ENCODE results near the gene KIF12.
A peak's percentile ranks its signal among the peaks of the same experiment; 100 is the strongest.

KIF12 gene

GRCh38 chr9:114098936-114099668, at the start of gene KIF12:
TSS of gene KIF12 (minus strand) at chr9:114099292. CDS start at chr9:114099276, 16 bp downstream.
- TF ChIP-seq, protein P1, sequence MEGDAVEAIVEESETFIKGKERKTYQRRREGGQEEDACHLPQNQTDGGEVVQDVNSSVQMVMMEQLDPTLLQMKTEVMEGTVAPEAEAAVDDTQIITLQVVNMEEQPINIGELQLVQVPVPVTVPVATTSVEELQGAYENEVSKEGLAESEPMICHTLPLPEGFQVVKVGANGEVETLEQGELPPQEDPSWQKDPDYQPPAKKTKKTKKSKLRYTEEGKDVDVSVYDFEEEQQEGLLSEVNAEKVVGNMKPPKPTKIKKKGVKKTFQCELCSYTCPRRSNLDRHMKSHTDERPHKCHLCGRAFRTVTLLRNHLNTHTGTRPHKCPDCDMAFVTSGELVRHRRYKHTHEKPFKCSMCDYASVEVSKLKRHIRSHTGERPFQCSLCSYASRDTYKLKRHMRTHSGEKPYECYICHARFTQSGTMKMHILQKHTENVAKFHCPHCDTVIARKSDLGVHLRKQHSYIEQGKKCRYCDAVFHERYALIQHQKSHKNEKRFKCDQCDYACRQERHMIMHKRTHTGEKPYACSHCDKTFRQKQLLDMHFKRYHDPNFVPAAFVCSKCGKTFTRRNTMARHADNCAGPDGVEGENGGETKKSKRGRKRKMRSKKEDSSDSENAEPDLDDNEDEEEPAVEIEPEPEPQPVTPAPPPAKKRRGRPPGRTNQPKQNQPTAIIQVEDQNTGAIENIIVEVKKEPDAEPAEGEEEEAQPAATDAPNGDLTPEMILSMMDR (IDR thresholded peaks at IDR 0.05; ENCODE audit: low read depth, low read length): no peak
- no peak for DNase-seq (ENCODE audit: low read depth, low spot score)
- in situ Hi-C loops (cut with HindIII; ENCODE audit: low sequenced_read_pairs): no loop called here
- peak within 1 kb of the TSS; percentile 17 for H3K4me3 ChIP-seq (ENCODE audit: low read depth, low read length)

DNA sequence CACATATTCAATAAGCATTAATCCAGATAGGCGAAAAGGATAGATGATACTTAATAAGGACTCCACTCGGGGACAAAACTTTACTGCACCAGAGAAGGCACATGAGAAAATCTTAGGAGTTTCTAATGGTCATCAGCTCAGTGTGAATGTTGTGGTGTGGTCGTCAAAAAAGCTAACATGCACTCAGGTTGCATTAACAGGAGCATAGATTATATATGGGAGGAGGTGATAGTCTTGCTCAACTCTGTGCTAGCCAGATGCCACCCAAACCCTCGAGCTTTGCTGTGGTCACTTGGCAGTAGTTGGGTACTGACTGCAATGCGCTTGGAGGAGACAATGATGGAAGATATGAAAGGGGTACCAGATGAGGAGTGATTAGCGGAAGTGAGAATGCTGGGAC, 47.6 kb upstream of the KIF12 start:
- H3K4me3 ChIP-seq (ENCODE audit: low read depth, low read length): no peak overlapping the region
- DNase-seq (ENCODE audit: low read depth, low spot score): no peak
- in situ Hi-C loops (cut with HindIII; ENCODE audit: low sequenced_read_pairs): no loop called here
- TF ChIP-seq, protein P1 (IDR thresholded peaks at IDR 0.05; ENCODE audit: low read depth, low read length): no peak

- H3K4me3 ChIP-seq (ENCODE audit: low read depth, low read length): no peak overlapping the region
- in situ Hi-C loops (cut with HindIII; ENCODE audit: low sequenced_read_pairs): no loop called here
- TF ChIP-seq, protein P1 (IDR thresholded peaks at IDR 0.05; ENCODE audit: low read depth, low read length): no peak
- no peak for DNase-seq (ENCODE audit: low read depth, low spot score)
These were observed 44.1 kb upstream of the KIF12 start for GRCh38 chr9:114143234-114143633.

DNA sequence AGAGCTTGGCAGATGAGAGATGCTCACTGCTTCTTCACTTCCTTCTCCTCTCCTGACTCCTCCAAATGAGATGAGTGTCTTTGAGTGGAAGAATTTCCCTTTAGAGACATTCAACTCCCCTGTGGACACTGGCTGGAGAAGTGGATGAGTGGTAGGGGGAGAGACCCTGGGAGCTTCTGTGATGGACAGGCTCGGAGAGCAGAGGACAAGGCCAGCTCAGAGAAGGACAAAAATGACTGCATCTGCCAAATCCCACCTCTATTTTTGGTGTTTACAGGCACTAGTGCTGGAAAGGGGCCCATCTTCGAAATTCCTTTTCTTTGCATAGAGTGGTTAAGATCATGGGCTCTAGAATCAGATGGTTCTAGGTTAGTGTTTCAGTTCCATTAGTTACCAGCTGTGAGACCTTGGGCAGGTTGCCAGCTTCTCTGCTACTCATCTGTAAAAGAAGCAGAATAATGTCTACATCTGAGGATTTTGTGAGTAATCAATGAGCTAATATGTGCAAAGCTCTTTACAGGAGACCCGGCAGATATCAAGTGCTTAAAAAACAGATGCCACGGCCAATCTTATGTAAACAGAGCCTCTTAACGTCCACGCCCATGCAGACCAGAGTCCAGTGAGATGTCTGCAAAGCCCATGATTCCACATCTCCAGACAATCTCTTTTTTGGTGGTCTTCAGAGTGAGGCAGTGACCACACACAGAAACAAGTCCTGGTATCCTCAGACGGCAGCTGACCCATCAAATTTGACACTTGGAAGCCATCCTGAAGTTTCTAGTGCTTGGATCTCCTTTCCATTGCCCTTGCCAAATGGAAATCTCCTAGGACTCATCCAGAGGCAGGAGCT, 42.7 kb upstream of the KIF12 start:
- TF ChIP-seq, protein P1 (IDR thresholded peaks at IDR 0.05; ENCODE audit: low read depth, low read length): no peak
- H3K4me3 ChIP-seq (ENCODE audit: low read depth, low read length): no peak overlapping the region
- no peak for DNase-seq (ENCODE audit: low read depth, low spot score)
- in situ Hi-C loops (cut with HindIII; ENCODE audit: low sequenced_read_pairs): no loop called here

DNA sequence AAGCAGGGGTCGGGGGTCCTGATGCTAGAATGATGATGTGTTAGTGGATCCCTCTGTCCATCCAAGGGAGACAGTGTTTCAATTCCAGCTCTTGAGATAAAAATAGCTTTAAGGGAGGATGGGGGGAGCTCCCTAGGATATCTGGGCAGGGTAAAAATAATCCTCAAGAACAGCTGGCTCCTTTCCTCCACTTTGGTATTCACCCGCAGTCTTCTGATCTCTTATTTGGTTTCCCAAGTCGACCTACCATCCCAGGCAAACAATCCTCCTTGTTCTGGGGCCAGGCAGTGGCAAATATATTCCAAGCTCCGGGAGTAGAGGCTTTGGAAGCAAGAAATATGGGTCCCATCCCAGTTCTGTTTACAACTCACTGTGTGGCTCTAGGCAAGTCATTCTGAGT, 41.8 kb upstream of the KIF12 start:
- in situ Hi-C loops (cut with HindIII; ENCODE audit: low sequenced_read_pairs): no loop called here
- no peak for DNase-seq (ENCODE audit: low read depth, low spot score)
- TF ChIP-seq, protein P1 (IDR thresholded peaks at IDR 0.05; ENCODE audit: low read depth, low read length): no peak
- no peak overlapping the region for H3K4me3 ChIP-seq (ENCODE audit: low read depth, low read length)

- TF ChIP-seq, protein P1 (IDR thresholded peaks at IDR 0.05; ENCODE audit: low read depth, low read length): no peak
- no peak for DNase-seq (ENCODE audit: low read depth, low spot score)
- in situ Hi-C loops (cut with HindIII; ENCODE audit: low sequenced_read_pairs): no loop called here
- no peak overlapping the region for H3K4me3 ChIP-seq (ENCODE audit: low read depth, low read length)
These were observed 41.3 kb upstream of the KIF12 start for GRCh38 chr9:114140401-114140800.

Measured in astrocyte of the spinal cord (primary cell).